ENCODE measurements around the gene CCDC91. TPM values are rescaled to one million over a fixed set of nuclear protein-coding genes. Genes with fewer than 3 reads are reported as not detected.
A peak's percentile ranks its signal among the peaks of the same experiment; 100 is the strongest.

CCDC91 gene
- total and polyA plus RNA-seq, 8 donors, result 15.0 to 27.0 (median 19.1) TPM

DNA sequence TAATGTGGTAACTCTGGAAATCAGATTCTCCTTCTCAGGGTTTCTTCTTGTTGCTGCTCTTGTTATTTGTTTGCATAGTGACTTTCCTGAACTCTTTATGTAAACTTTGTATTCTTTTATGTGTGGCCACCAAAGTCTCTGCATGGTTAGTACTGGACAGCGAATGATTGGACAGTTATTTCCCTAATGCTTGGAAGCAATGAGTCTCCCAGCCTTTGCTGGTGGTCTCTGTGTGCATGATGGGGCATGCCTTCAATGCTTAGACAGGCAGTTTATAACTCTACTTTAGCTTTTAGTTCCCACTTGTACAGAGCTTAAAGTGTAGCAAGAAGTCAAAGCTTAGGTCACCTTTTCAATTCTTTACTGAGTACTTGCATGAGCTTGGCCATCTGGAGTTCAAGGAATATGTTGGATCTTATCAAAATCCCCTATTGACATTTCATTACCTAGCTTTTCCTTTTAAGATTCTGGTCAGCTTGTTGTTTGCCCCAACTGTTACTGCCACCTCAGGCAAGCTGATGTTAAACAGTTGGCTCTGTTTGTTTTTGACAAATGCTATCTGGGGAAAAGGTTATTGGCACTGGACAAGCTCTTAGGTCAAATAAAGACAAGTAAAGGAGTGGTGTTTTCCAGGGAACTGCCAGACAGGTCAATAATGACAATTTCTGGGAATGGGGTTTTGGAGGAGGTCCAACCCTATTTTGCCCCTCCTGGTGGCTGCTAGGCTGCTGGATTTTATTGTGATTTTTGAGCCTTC, 12.3 kb downstream of the CCDC91 start:
- no peak overlapping the region for H3K4me3 ChIP-seq
- peak overlapping the region; percentile 52 to 82 (median 69) for H3K27ac ChIP-seq
- ATAC-seq, result peak; percentile 94 to 96 (median 96)
- H3K4me1 ChIP-seq, result peaks cover 6 to 32% (median 32%) of the 10 kb centered on the region in 3 donors
- H3K27me3 ChIP-seq, result no peaks in the 10 kb centered on the region
- intact Hi-C loops (cut with DNase I), result no loop called here
- no peaks in the 10 kb centered on the region for H3K36me3 ChIP-seq
- no peak for FAIRE-seq
- peak in 3 of 6 donors; percentile 53 to 77 (median 61) for DNase-seq
- H3K9me3 ChIP-seq, result no peaks in the 10 kb centered on the region
- TF ChIP-seq, protein P1, sequence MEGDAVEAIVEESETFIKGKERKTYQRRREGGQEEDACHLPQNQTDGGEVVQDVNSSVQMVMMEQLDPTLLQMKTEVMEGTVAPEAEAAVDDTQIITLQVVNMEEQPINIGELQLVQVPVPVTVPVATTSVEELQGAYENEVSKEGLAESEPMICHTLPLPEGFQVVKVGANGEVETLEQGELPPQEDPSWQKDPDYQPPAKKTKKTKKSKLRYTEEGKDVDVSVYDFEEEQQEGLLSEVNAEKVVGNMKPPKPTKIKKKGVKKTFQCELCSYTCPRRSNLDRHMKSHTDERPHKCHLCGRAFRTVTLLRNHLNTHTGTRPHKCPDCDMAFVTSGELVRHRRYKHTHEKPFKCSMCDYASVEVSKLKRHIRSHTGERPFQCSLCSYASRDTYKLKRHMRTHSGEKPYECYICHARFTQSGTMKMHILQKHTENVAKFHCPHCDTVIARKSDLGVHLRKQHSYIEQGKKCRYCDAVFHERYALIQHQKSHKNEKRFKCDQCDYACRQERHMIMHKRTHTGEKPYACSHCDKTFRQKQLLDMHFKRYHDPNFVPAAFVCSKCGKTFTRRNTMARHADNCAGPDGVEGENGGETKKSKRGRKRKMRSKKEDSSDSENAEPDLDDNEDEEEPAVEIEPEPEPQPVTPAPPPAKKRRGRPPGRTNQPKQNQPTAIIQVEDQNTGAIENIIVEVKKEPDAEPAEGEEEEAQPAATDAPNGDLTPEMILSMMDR (IDR thresholded peaks at IDR 0.05), result peak in 1 of 4 donors; percentile 20
- 37 to 60% methylated on average over 1 of the region's 1 CpG for WGBS, 2 donors

GRCh38 chr12:28209782-28210181, 19.5 kb downstream of the CCDC91 start:
- FAIRE-seq, result no peak
- 46 to 49% methylated on average over 1 of the region's 1 CpG for WGBS, 2 donors
- Histone ChIP-seq H3K9me3 (no peaks in the 10 kb centered on the region), H3K36me3 (no peaks in the 10 kb centered on the region), H3K4me1 (peaks cover 0 to 10% (median 8%) of the 10 kb centered on the region in 3 donors), H3K27ac (no peak overlapping the region), H3K4me3 (no peak overlapping the region), H3K27me3 (no peaks in the 10 kb centered on the region)
- DNase-seq, result no peak
- intact Hi-C loops (cut with DNase I), result no loop called here
- ATAC-seq, result no peak
- TF ChIP-seq, protein P1 (IDR thresholded peaks at IDR 0.05), result no peak

- Histone ChIP-seq H3K27ac (no peak overlapping the region), H3K4me3 (no peak overlapping the region), H3K36me3 (no peaks in the 10 kb centered on the region), H3K27me3 (no peaks in the 10 kb centered on the region), H3K4me1 (no peaks in the 10 kb centered on the region), H3K9me3 (no peaks in the 10 kb centered on the region)
- DNase-seq (no peak), ATAC-seq (no peak), FAIRE-seq (no peak)
- WGBS, 2 donors, result 97 to 98% methylated on average over 3 of the region's 3 CpGs
- intact Hi-C loops (cut with DNase I), result no loop called here
- TF ChIP-seq, protein P1 (IDR thresholded peaks at IDR 0.05), result no peak
Observed at GRCh38 chr12:28212182-28212581, 21.9 kb downstream of the CCDC91 start.

GRCh38 chr12:28215021-28215420, 24.8 kb downstream of the CCDC91 start:
- ATAC-seq (no peak), FAIRE-seq (no peak), DNase-seq (no peak)
- Histone ChIP-seq H3K4me3 (no peak overlapping the region), H3K27ac (no peak overlapping the region), H3K27me3 (no peaks in the 10 kb centered on the region), H3K36me3 (no peaks in the 10 kb centered on the region), H3K9me3 (no peaks in the 10 kb centered on the region), H3K4me1 (no peaks in the 10 kb centered on the region)
- TF ChIP-seq, protein P1 (IDR thresholded peaks at IDR 0.05), result no peak
- intact Hi-C loops (cut with DNase I), result no loop called here

DNA sequence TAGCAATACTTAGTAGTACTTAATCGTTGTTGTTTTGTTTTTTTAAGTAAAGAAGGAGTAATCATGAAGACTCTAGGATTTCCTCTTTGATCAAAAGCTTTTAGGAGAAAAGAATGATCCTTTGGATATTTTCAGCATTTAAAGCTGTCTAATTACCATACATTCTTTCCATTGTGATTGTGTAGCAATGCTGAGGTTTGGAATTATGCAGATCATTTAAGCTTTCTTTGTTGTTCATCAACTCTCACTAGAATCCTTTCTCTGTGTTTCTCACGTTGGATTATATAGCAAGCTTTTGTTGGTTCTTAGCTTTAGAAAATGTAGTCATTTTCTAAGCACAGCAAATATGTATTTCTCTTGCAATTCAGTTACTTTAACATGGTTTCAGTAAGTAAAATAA, 25.8 kb downstream of the CCDC91 start:
- no peak overlapping the region for H3K4me3 ChIP-seq

More for the DNA sequence above, 25.8 kb downstream of the CCDC91 start:
- no peak for ATAC-seq
- Histone ChIP-seq H3K4me1 (no peaks in the 10 kb centered on the region), H3K36me3 (no peaks in the 10 kb centered on the region), H3K9me3 (no peaks in the 10 kb centered on the region), H3K27ac (no peak overlapping the region), H3K27me3 (no peaks in the 10 kb centered on the region)
- TF ChIP-seq, protein P1 (IDR thresholded peaks at IDR 0.05), result no peak
- DNase-seq, result no peak
- 84 to 95% methylated on average over 2 of the region's 2 CpGs for WGBS, 2 donors
- intact Hi-C loops (cut with DNase I), result no loop called here
- FAIRE-seq, result no peak

Measured in pancreas (tissue), 10 donors.